GM18870 (cell line): ENCODE data around the gene SDCCAG8.

Experiments used
- ATAC-seq: cut with Tn5 transposase; IDR thresholded peaks from one replicate; pipeline ENCODE4 v1.9.1; 2021; ENCODE audit warnings: moderate library complexity; ENCODE audit not compliant: unreplicated experiment

SDCCAG8 gene

GRCh38 chr1:243254233-243254926 is 1.5 kb upstream of the SDCCAG8 start:
- ATAC-seq = no peak

DNA sequence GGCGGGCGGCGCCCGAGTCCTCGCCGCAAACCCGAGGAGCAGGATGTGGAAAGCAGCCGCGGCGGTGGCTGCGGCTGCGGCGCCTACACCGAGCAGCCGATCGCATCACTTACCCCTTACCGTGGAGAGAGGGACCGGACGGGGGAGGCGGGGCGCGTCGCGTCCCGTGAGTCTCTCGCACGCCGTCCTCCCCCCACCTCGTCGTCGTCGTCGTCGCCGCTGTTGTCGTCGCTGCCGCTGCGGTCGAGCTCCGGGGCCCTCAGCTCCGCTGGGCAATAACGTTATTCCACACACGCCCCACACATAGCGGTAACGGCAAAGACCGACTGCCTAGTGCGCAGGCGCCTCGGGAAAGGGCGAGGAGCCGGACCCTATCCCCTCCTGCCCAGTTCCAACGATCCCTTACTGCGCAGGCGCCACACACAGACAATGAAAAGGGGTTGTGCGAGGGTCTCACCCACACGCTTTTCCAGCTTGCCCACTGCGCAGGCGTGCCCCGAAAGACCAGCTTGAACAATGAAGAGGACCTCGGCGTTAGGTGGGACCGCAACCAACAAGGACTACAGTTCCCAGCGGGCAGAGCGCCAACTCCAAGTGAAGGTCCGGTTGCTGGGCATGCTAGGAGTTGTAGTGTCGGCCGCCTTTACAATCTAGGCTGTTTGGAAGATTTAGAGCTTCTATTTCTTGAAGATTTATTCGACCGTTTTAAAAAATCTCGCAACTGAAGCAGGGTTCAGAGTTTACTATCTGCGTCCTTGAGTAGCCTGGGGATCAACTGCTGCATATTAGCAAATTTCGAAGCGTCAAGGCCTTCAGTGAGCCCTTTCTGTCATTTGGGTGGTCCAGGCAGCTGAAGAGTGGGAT is 682 bp upstream of the SDCCAG8 start, which contains the start of gene CEP170:
TSS of gene CEP170 (minus strand) at position 355 of the 864 bp plus-strand sequence. CDS start 30,001 bp downstream, outside the sequence.
- peak; percentile 50 for ATAC-seq

DNA sequence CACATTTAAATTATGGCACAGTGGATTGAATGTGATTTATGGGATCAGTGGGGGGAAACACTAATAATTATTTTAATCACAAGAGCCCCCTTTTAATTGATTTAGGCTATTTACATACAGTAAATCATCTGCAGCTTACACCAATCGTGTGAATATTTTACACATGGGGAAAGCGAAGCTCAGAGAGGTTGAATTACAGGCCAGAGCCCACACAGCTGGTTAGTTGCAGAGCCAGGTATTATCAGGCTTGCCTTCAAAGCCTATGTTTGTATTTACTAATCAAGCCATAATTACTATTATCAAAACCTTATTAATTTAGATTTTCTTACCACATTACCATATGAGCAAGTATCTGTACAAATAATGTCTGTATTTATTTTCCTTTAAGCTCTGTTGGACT is 749 bp downstream of the SDCCAG8 start:
- no peak for ATAC-seq

DNA sequence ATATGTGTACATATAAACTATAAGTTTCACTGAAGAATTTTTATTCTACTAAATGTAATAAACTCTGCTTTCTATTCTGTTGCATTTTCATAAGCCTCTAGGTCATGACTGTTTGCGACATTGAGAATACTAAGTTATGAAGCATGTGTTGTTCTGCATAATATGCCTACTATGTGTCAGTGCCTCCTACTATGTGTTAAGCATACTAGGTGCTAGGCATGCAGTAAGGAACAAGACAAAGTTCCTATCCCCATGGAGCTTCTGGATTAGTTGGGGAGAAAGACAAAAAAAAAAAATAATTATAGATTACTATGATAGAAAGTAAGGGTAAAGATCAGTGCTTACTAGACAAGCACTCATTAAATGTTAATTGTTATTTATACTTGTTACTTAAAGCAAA is 1.3 kb downstream of the SDCCAG8 start:
- ATAC-seq = no peak

DNA sequence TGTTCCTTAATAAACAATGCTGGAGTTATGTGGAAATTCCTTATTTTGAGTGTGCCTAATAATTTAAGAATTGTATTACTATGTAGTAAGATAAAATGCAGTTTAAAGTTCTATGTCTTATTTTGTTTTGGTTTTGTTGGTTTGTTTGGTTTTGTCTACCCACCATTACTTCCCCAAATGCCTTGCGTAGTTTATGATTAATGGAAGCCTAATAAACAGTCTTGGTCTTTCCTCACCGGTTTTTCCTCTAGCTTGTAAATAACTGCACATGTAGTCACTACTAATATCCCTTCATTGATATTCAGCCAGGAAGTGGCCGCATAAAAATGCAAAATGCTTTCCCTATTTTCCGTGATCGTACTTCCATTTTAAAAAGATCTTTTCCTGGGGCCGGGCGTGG is 2.9 kb downstream of the SDCCAG8 start:
- ATAC-seq = no peak

- ATAC-seq = no peak
These were observed 4.5 kb downstream of the SDCCAG8 start for GRCh38 chr1:243260221-243260880.

DNA sequence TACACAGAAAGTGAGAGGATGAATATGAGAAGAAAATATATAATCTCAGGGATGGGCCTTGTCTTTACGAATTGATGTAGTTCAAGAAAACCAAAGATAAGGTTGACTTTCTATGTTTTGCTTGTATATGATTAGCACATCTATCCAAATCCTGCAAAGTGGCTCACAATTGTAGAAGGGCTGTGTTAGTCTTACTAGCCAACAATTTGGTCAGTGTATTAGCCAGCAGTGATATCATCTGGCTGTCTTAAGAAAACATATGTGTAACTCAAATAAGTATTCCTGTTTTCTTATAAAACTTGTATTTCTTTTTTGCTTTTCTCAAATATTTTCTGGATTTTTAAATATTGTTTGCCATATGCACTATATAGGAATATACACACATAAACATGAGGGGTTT is 5.5 kb downstream of the SDCCAG8 start:
- ATAC-seq = no peak

DNA sequence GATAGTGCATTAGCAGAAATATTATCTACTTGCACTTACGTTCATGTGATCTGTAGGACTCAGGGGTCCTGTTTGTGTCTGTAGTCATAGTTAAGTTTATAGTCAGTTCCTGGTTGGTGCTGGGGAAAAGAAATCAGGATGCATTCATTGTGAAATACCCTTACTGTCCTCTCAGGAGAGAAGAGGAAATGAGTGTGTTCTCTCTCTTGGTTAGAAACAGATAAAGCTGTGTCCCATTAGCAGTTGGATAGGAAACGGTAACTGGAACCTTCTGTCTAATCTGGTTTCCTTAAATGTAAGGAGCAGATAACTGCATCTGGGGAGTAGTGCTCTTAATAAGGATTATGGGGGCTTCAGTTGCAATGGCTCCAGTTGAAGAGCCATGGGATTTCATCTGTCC is 8.9 kb downstream of the SDCCAG8 start:
- no peak for ATAC-seq

- ATAC-seq = no peak
These were observed 10.4 kb downstream of the SDCCAG8 start for GRCh38 chr1:243266231-243266630.

DNA sequence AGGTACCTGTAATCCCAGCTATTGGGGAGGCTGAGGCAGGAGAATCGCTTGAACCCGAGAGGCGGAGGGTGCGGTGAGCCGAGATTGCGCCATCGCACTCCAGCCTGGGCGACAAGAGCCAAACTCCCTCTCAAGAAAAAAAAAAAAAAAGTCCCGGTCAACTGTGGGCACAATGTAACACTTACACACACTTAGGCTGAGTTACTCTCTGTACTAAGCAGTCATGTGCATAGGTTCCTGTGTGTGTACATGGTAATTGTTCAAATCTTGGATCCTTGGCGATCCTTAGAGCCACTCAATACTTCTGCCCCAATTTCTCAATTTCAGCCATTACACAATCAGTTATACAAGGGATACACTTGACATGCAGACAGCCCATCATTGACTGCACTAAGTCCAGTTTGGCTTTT is 11.6 kb downstream of the SDCCAG8 start:
- no peak for ATAC-seq

- no peak for ATAC-seq
These were observed 12.2 kb downstream of the SDCCAG8 start for GRCh38 chr1:243267914-243268653.

DNA sequence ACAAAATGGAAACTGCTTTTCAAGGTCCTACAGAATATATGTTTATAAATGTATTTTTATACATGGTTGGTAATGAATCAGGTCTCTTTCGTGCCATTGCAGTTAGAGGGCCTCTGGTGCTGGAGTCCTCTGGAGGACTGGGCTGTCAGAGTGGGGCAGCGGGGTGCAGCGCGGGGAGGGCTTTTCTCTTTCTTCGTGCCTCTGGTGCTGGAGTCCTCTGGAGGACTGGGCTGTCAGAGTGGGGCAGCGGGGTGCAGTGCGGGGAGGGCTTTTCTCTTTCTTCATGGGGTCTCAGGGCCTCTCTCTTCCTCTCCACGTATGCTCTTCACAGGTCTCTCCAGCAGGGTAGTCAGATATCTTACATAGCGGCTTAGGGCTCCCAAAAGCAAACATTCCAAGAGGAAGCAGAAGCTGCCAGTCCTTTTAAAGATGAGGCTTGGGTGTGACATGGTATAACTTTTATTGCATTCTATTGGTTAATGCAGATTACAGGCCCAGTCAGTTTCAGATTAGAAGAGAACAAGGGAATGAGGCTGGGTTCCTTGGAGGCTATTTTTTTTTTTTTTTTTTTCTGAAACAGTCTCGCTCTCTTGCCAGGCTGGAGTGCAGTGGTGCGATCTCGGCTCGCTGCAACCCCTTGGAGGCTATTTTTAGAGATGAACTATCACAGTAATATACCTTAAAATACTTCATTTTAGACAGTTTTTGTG is 13.1 kb downstream of the SDCCAG8 start:
- no peak for ATAC-seq

- no peak for ATAC-seq
These were observed 13.6 kb downstream of the SDCCAG8 start for GRCh38 chr1:243269461-243269801.

DNA sequence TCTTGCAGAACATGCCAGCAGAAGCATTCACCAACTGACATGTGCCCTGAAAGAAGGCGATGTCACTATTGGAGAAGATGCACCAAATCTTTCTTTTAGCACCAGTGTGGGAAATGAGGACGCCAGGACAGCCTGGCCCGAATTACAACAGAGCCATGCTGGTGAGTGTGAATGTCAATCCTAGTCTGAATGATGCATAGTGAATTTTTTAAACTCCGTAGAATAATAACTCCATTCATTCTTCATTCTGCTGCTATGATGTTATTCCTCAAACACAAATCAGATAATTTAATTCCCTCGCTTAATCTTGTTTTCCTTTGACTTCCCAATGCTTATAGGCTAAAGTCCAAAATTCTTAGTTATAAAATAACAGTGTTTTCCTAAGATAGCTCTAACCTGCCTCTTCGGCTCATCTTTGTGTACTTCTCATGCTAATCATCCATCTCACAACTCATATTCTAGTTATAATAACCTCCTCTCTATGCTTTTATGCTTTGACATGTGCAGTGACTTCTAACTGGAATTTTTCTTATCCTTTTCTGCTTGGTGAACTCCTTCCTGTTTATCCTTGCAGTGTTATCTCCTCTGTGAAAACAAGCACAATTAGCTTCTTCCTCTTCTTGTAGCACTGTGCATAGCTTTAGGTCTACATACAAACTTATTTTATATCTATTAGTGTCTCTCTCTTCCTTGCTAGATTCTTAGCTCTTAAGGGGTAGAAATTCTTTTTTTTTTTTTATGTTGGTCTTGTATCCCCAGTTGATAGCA is 14.4 kb downstream of the SDCCAG8 start:
- no peak for ATAC-seq

DNA sequence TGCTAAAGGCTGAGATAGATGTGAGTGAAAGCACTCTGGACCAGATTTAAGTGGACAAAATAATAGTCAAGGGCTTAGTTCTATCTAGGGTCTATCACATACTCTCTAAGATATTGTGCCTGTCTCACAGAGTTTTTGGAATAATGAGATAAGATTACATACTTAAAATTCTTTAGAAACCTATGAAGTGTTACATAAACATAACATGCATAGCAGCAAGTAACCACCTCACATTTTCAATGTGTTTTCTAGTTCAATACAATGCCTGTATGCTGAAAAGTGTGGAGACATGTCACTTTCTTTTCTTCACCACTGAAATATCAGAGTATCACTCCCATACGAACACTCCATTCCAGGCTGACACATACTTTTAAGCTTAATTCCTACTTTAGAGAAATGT is 16.2 kb downstream of the SDCCAG8 start:
- ATAC-seq = no peak

DNA sequence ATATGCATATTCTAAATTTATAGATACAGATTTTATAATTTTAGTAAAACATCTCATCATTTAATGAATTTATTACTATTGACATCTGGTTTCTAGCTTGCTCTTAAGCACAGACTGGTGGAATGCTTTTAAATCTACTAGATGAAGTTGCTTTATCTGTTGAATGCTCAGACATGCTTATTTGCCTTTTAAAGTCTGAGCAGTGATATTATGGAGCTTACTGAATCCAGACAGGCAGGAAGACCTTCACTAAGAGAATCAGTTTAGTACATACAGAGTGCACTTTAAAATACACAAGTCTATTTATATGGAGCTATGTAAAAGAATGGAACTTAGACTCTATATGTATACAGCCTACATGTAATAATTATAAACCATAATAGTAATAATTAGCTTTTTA is 16.6 kb downstream of the SDCCAG8 start:
- no peak for ATAC-seq

- no peak for ATAC-seq
These were observed 17.7 kb downstream of the SDCCAG8 start for GRCh38 chr1:243273506-243273905.

DNA sequence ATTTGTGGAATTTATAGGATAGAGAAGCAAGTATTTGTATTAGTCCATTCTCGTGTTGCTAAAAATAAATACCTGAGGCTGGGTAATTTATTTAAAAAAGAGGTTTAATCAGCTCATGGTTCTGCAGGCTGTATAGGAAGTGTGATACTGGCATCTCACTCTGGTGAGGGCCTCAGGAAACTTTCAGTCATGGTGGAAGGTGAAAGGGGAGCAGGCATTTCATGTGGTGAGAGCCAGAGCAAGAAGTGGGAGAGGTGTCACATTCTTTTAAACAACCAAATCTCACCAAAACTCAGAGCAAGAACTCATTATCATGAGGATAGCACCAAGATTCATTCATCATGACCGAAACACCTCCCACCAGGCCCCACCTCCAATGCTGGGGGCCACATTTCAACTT is 18.1 kb downstream of the SDCCAG8 start:
- ATAC-seq = no peak

DNA sequence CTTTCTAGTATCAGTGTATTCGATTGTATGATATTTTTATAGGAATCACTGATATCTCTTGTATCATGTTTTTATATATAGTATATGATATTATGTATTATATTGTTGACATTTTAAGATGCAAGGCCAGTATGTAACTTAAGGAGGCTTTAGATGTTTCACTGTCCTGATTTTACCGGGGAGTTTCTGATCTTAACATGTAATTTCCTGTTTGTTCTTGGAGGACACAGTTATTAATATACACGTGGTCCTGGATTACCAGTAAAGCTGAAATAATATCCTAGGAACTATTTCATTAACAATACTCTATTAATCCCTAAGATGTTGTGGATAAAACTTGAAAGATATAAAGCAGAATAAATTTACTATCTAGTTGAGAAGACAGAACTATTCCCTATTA is 19.5 kb downstream of the SDCCAG8 start:
- ATAC-seq = no peak
